22Rv1 (cell line): ENCODE data around the gene TMED3.

Experiments
- H3K27ac ChIP-seq: fragments of 450-650 bp; 2 replicates; pipeline ENCODE4 v1.5.1; 2017
- ZFX ChIP-seq: fragments of 450-650 bp; IDR thresholded peaks from 2 replicates; pipeline ENCODE4 v1.6.1; 2017; ENCODE audit warnings: antibody characterized with exemption, borderline replicate concordance
- TF ChIP-seq, protein P1 (sequence below): fragments of 450-650 bp; IDR thresholded peaks from 2 replicates; pipeline ENCODE4 v1.5.1; 2017; ENCODE audit warnings: mild to moderate bottlenecking

The TMED3 gene

DNA sequence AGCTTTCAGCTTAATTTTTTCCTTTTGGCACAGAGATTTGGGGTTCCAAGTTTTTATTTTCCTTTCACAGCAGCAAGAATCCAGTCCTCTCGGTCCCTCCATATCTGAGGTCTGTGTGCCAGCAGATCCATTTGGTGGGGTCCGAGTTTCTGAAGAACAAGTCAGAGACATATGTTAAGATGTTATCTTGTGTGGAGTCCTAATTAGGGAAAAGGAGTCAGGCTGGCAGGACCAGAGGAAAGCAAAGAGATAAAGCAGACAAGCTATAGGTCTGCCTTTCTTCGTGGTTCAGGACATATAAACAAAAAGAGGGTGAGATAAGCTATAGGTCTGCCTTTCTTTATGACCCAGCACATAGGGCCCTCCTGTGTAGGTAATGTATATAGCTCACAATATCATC is 54.9 kb downstream of the TMED3 start:
- no peak overlapping the region for H3K27ac ChIP-seq
- TF ChIP-seq, protein P1, sequence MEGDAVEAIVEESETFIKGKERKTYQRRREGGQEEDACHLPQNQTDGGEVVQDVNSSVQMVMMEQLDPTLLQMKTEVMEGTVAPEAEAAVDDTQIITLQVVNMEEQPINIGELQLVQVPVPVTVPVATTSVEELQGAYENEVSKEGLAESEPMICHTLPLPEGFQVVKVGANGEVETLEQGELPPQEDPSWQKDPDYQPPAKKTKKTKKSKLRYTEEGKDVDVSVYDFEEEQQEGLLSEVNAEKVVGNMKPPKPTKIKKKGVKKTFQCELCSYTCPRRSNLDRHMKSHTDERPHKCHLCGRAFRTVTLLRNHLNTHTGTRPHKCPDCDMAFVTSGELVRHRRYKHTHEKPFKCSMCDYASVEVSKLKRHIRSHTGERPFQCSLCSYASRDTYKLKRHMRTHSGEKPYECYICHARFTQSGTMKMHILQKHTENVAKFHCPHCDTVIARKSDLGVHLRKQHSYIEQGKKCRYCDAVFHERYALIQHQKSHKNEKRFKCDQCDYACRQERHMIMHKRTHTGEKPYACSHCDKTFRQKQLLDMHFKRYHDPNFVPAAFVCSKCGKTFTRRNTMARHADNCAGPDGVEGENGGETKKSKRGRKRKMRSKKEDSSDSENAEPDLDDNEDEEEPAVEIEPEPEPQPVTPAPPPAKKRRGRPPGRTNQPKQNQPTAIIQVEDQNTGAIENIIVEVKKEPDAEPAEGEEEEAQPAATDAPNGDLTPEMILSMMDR, result no peak
- no peak for TF ChIP-seq ZFX

DNA sequence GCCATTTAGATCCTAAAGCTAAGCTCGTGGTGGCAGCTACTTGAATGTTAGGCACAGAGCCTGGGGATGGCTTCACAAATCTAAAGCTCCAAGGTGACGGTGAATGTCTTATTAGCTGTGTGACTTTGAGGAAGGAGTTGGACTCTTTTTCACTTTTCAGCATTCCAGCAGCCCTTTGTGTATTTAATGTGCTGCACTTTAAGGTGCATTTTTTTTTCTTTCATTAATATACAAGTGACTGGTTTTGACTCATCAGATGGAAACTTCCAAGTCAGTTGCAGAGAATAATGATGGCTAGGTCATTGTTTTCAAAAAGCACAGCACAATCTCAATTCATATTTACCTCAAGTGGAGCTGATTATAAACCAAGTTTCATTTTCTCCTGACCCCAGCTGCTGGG is 55.8 kb downstream of the TMED3 start:
- H3K27ac ChIP-seq, result no peak overlapping the region
- TF ChIP-seq, protein P1, result no peak

DNA sequence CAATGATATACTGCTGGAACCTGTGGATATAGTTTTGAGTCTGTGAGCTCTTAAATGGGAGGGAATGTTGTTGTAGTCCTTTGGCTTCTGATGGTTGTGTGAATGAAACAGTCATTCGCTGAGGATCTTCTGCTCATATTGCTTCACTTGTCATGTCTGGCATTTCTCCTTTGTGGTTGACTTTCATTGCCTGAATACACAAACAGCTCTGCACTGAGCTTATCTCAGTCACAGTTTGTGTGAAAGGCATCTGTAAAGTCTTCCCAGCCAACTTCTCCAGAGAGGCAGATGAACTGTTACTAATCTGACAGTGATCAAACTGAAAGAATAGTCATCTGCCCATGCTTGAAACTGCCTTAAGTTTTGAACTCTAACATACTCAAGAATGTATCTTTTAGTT is 59.8 kb downstream of the TMED3 start:
- H3K27ac ChIP-seq, result no peak overlapping the region
- TF ChIP-seq ZFX, result no peak

DNA sequence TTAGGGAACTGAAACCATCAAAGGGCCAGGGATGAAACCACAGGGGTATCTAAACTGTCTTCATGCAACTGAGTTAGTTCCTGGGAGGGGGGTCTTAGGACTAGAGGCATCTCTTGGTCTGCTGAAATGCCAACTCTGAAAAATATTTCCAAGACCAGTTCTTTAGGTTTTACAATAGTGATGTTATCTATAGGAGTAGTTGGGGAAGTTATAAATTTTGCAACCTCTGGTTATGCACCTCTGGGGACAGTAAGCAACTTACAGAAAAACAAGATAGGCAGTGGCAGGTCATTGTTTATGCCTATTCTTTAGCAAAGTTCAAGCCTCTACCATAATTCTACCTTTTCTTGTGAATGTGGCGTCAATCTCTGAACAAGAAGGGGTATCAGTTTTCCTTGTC is 60.7 kb downstream of the TMED3 start:
- TF ChIP-seq, protein P1, result no peak
- TF ChIP-seq ZFX, result no peak
- no peak overlapping the region for H3K27ac ChIP-seq

DNA sequence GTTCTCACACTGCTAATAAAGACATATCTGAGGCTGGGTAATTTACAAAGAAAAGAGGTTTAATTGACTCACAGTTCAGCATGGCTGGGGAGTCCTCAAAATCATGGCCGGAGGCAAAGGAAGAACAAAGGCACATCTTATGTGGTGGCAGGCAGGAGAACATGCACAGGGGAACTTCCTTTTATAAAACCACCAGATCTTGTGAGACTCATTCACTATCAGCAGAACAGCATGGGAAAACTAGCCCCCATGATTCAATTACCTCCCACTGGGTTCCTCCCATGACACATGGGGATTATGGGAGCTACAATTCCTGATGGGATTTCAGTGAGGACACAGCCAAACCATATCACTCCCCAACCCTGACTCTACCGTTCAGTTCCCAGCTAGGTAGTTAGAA is 61.5 kb downstream of the TMED3 start:
- no peak for TF ChIP-seq ZFX
- TF ChIP-seq, protein P1, result no peak
- no peak overlapping the region for H3K27ac ChIP-seq
